MV-4-11 (cell line): Measurements from ENCODE around the gene MALL.
"Not testable (repeated sequence)": the region's sequence is repeated elsewhere in the genome, so short reads cannot be mapped to it uniquely, and the experiment has no call there.

Source experiments
- DNase-seq: peaks from one replicate; lab custom pipeline; 2025; lab: John Stamatoyannopoulos, UW

MALL gene

GRCh38 chr2:110120171-110121051 is 4.8 kb upstream of the MALL start:
- DNase-seq, result no peak

GRCh38 chr2:110116033-110116710 is 550 bp upstream of the MALL start:
- no peak for DNase-seq

GRCh38 chr2:110114831-110115255 is 779 bp downstream of the MALL start:
- DNase-seq, result no peak

- no peak for DNase-seq
These were observed 1.5 kb downstream of the MALL start for GRCh38 chr2:110113961-110114591.

GRCh38 chr2:110108291-110108690 is 7.3 kb downstream of the MALL start:
- not testable (repeated sequence) for DNase-seq

- DNase-seq, result no peak
These were observed 8.2 kb downstream of the MALL start for GRCh38 chr2:110107092-110108079.

GRCh38 chr2:110106642-110107041 is 9.0 kb downstream of the MALL start:
- DNase-seq, result no peak

- DNase-seq, result no peak
These were observed 9.8 kb downstream of the MALL start for GRCh38 chr2:110105608-110106467.

GRCh38 chr2:110105183-110105582 is 10.4 kb downstream of the MALL start:
- no peak for DNase-seq

GRCh38 chr2:110104025-110104771 is 11.4 kb downstream of the MALL start:
- no peak for DNase-seq

- DNase-seq, result no peak
These were observed 12.3 kb downstream of the MALL start for GRCh38 chr2:110103061-110103961.

- DNase-seq, result no peak
These were observed 13.5 kb downstream of the MALL start for GRCh38 chr2:110101901-110102803.

- DNase-seq, result peak; percentile 20
These were observed 14.3 kb downstream of the MALL start for GRCh38 chr2:110101280-110101844.

- not testable (repeated sequence) for DNase-seq
These were observed 14.7 kb downstream of the MALL start for GRCh38 chr2:110100880-110101279.

- no peak for DNase-seq
These were observed 15.1 kb downstream of the MALL start for GRCh38 chr2:110100480-110100879.

- DNase-seq, result no peak
These were observed 16.0 kb downstream of the MALL start for GRCh38 chr2:110099471-110100225.

GRCh38 chr2:110099038-110099425 is 16.6 kb downstream of the MALL start:
- DNase-seq, result no peak
